SK-N-SH treated with all-trans-retinoic acid at 6 μM for 48 hours (cell line): ENCODE results near the gene OR4Q2.

Source experiments
- ATAC-seq: fragments of 200-7000 bp; cut with Tn5 transposase; 3 replicates; pipeline ENCODE4 v1.9.1; 2020; ENCODE audit warnings: mild to moderate bottlenecking, moderate library complexity
- ARNTL ChIP-seq: fragments of 450-650 bp; formaldehyde crosslinking; IDR thresholded peaks from 2 replicates; pipeline ENCODE4 v1.5.0; 2020; ENCODE audit warnings: low read depth, mild to moderate bottlenecking, moderate library complexity, borderline replicate concordance
- CSDC2 ChIP-seq: fragments of 250-450 bp; sonication (Bioruptor Pico); IDR thresholded peaks from 2 replicates; pipeline ENCODE4 v1.5.0; 2020; ENCODE audit warnings: mild to moderate bottlenecking, moderate library complexity
- ESRRG ChIP-seq: fragments of 250-450 bp; sonication (Bioruptor Pico); IDR thresholded peaks from 2 replicates; pipeline ENCODE4 v1.6.1; 2021; ENCODE audit warnings: mild to moderate bottlenecking
- GLIS3 ChIP-seq: fragments of 250-450 bp; sonication (Bioruptor Pico); IDR thresholded peaks from 2 replicates; pipeline ENCODE4 v1.5.0; 2020; ENCODE audit warnings: mild to moderate bottlenecking, moderate library complexity
- ISL1 ChIP-seq: fragments of 250-450 bp; sonication (Bioruptor Pico); IDR thresholded peaks from 2 replicates; pipeline ENCODE4 v2.1.2; 2022; ENCODE audit warnings: mild to moderate bottlenecking, moderate library complexity
- POU6F1 ChIP-seq: fragments of 250-450 bp; sonication (Bioruptor Pico); IDR thresholded peaks from 2 replicates; pipeline ENCODE4 v1.8.0; 2021; ENCODE audit warnings: low read depth, mild to moderate bottlenecking, moderate library complexity, borderline replicate concordance
- PPARA ChIP-seq: fragments of 250-450 bp; sonication (Bioruptor Pico); IDR thresholded peaks from 2 replicates; pipeline ENCODE4 v1.5.0; 2020; ENCODE audit warnings: mild to moderate bottlenecking, borderline replicate concordance
- RARB ChIP-seq: fragments of 250-450 bp; sonication (Bioruptor Pico); IDR thresholded peaks from 2 replicates; pipeline ENCODE4 v1.8.0; 2021; ENCODE audit warnings: mild to moderate bottlenecking, moderate library complexity
- SNAI2 ChIP-seq: fragments of 250-450 bp; sonication (Bioruptor Pico); IDR thresholded peaks from 2 replicates; pipeline ENCODE4 v1.5.0; 2020; ENCODE audit warnings: mild to moderate bottlenecking, moderate library complexity
- TCF4 ChIP-seq: fragments of 250-450 bp; sonication (Bioruptor Pico); IDR thresholded peaks from 2 replicates; pipeline ENCODE4 v1.8.0; 2021; ENCODE audit warnings: mild to moderate bottlenecking, moderate library complexity, borderline replicate concordance
- TOX ChIP-seq: fragments of 250-450 bp; sonication (Bioruptor Pico); IDR thresholded peaks from 2 replicates; pipeline ENCODE4 v1.8.0; 2021; ENCODE audit warnings: mild to moderate bottlenecking, moderate library complexity, borderline replicate concordance
- TSHZ2 ChIP-seq: fragments of 250-450 bp; sonication (Bioruptor Pico); IDR thresholded peaks from 2 replicates; pipeline ENCODE4 v1.5.0; 2020; ENCODE audit warnings: mild to moderate bottlenecking, moderate library complexity
- ZC3H10 ChIP-seq: fragments of 250-450 bp; sonication (Bioruptor Pico); IDR thresholded peaks from 2 replicates; pipeline ENCODE4 v1.5.1; 2021; ENCODE audit warnings: mild to moderate bottlenecking, moderate library complexity
- ZFP3 ChIP-seq: fragments of 250-450 bp; sonication (Bioruptor Pico); IDR thresholded peaks from 2 replicates; pipeline ENCODE4 v1.5.0; 2020; ENCODE audit warnings: mild to moderate bottlenecking, moderate library complexity
- ZNF565 ChIP-seq: fragments of 450-650 bp; formaldehyde crosslinking; conservative IDR thresholded peaks from 2 replicates; pipeline ENCODE4 v1.5.0; 2020; ENCODE audit warnings: low read depth, mild to moderate bottlenecking, moderate library complexity
- ZNF70 ChIP-seq: fragments of 450-650 bp; formaldehyde crosslinking; IDR thresholded peaks from 2 replicates; pipeline ENCODE4 v1.5.0; 2020; ENCODE audit warnings: mild to moderate bottlenecking, moderate library complexity
- TF ChIP-seq, protein P1 (sequence below): fragments of 250-450 bp; sonication (Bioruptor Pico); IDR thresholded peaks from 2 replicates; pipeline ENCODE4 v1.8.0; 2020; ENCODE audit warnings: mild to moderate bottlenecking, moderate library complexity, borderline replicate concordance
- TF ChIP-seq, protein P2 (sequence below): fragments of 250-450 bp; sonication (Bioruptor Pico); IDR thresholded peaks from 2 replicates; pipeline ENCODE4 v1.5.1; 2020; ENCODE audit warnings: low read depth, mild to moderate bottlenecking, moderate library complexity

The OR4Q2 gene

GRCh38 chr14:19975291-19975690, 26.7 kb upstream of the OR4Q2 start, which contains the start of gene OR4K15 (continued):
- TF ChIP-seq ARNTL (CRISPR knock-in tag) (no peak), PPARA (no peak), SNAI2 (CRISPR knock-in tag) (no peak)

DNA sequence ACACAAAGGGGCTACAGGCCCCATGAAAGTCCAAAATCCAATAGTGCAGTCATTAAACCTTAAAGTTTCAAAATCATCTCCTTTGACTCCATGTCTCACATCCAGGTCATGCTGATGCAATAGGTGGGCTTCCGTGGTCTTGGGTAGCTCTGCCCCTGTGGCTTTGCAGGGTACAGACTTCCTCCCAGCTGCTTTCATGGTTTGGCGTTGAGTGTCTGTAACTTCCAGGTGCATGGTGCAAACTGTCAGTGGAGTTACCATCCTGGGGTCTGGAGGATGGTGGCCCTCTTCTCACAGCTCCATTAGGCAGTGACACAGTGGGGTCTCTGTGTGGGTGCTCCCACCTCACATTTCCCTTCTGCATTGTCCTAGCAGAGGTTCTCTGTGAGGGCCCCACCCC, 8.5 kb upstream of the OR4Q2 start:
- no peak for ATAC-seq
- TF ChIP-seq RARB (CRISPR knock-in tag) (no peak), TSHZ2 (CRISPR knock-in tag) (no peak), ZFP3 (no peak), POU6F1 (CRISPR knock-in tag) (no peak)

DNA sequence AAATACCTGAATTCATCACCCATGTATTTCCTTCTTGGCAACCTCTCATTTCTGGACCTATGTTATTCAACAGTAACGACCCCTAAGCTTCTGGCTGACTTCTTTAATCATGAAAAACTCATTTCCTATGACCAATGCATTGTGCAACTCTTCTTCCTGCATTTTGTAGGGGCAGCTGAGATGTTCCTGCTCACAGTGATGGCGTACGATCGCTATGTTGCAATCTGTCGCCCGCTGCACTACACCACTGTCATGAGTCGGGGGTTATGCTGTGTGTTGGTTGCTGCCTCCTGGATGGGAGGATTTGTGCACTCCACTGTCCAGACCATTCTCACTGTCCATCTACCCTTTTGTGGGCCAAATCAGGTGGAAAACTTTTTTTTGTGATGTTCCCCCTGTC, 356 bp downstream of the OR4Q2 start:
- no peak for ATAC-seq
- TF ChIP-seq POU6F1 (CRISPR knock-in tag) (no peak), ZFP3 (no peak)
- TF ChIP-seq, protein P1, sequence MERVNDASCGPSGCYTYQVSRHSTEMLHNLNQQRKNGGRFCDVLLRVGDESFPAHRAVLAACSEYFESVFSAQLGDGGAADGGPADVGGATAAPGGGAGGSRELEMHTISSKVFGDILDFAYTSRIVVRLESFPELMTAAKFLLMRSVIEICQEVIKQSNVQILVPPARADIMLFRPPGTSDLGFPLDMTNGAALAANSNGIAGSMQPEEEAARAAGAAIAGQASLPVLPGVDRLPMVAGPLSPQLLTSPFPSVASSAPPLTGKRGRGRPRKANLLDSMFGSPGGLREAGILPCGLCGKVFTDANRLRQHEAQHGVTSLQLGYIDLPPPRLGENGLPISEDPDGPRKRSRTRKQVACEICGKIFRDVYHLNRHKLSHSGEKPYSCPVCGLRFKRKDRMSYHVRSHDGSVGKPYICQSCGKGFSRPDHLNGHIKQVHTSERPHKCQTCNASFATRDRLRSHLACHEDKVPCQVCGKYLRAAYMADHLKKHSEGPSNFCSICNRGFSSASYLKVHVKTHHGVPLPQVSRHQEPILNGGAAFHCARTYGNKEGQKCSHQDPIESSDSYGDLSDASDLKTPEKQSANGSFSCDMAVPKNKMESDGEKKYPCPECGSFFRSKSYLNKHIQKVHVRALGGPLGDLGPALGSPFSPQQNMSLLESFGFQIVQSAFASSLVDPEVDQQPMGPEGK (CRISPR knock-in tag), result no peak

DNA sequence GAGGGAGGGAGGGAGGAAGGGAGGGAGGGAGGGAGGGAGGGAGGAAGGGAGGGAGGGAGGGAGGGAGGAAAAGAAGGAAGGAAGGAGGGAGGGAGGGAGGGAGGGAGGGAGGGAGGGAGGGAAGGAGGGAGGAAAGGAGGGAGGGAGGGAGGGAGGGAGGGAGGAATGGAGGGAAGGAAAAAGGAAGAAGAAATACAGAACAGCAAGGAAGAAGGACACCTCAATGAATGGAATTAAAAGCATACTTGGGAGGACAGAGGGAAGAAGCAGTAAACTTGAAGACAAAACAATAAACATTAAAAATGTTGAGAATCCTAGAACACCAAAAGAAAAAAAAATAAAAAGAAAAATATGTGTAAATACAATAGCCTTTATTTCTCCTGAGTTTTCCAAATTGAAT, 6.2 kb downstream of the OR4Q2 start:
- TF ChIP-seq SNAI2 (CRISPR knock-in tag) (no peak), GLIS3 (CRISPR knock-in tag) (no peak), ISL1 (no peak), PPARA (no peak), ZNF70 (no peak), RARB (CRISPR knock-in tag) (no peak)
- TF ChIP-seq, protein P2, sequence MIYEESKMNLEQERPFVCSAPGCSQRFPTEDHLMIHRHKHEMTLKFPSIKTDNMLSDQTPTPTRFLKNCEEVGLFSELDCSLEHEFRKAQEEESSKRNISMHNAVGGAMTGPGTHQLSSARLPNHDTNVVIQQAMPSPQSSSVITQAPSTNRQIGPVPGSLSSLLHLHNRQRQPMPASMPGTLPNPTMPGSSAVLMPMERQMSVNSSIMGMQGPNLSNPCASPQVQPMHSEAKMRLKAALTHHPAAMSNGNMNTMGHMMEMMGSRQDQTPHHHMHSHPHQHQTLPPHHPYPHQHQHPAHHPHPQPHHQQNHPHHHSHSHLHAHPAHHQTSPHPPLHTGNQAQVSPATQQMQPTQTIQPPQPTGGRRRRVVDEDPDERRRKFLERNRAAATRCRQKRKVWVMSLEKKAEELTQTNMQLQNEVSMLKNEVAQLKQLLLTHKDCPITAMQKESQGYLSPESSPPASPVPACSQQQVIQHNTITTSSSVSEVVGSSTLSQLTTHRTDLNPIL (CRISPR knock-in tag), result no peak
- no peak for ATAC-seq

GRCh38 chr14:20019257-20019865, 17.4 kb downstream of the OR4Q2 start, which contains the start of gene OR4K14:
TSS of gene OR4K14 (minus strand) at chr14:20019307. CDS start at chr14:20015193, 4,114 bp downstream.
- no peak for ATAC-seq
- TF ChIP-seq, protein P2 (CRISPR knock-in tag), result no peak
- TF ChIP-seq ESRRG (CRISPR knock-in tag) (no peak), GLIS3 (CRISPR knock-in tag) (no peak), ZFP3 (no peak), CSDC2 (CRISPR knock-in tag) (no peak), TSHZ2 (CRISPR knock-in tag) (no peak), TOX (CRISPR knock-in tag) (no peak), POU6F1 (CRISPR knock-in tag) (no peak), ZC3H10 (no peak), TCF4 (CRISPR knock-in tag) (no peak), ZNF565 (CRISPR knock-in tag) (no peak)
